KMS-11 (cell line): ENCODE measurements around the gene PLEKHA5.
"Not testable (repeated sequence)": the region's sequence is repeated elsewhere in the genome, so short reads cannot be mapped to it uniquely, and the experiment has no call there.

Experiments
- H2AFZ ChIP-seq: fragments of 200-600 bp; sonication (generic); 2 replicates; pipeline ENCODE4 v1.6.1; 2016; ENCODE audit warnings: antibody characterized with exemption, mixed run types, low read depth
- H3K27ac ChIP-seq: fragments of 200-600 bp; sonication (generic); 2 replicates; pipeline ENCODE4 v1.6.1; 2016; ENCODE audit warnings: mild to moderate bottlenecking, mixed run types
- H3K27me3 ChIP-seq: fragments of 200-600 bp; sonication (generic); 2 replicates; pipeline ENCODE4 v1.6.1; 2017; ENCODE audit warnings: mild to moderate bottlenecking, low read depth, mixed run types, moderate library complexity; ENCODE audit not compliant: insufficient read depth
- H3K36me3 ChIP-seq: fragments of 200-600 bp; sonication (generic); 2 replicates; pipeline ENCODE4 v1.6.1; 2017; ENCODE audit warnings: mild to moderate bottlenecking, mixed run types; ENCODE audit not compliant: insufficient read depth
- H3K4me1 ChIP-seq: fragments of 200-600 bp; sonication (generic); 2 replicates; pipeline ENCODE4 v1.6.1; 2016; ENCODE audit warnings: mild to moderate bottlenecking, low read depth, mixed run types; ENCODE audit not compliant: poor library complexity, severe bottlenecking
- H3K4me2 ChIP-seq: fragments of 200-600 bp; sonication (generic); 2 replicates; pipeline ENCODE4 v1.7.0; 2016; ENCODE audit warnings: mild to moderate bottlenecking, mixed run types
- H3K4me3 ChIP-seq: fragments of 200-600 bp; sonication (generic); IDR thresholded peaks from 2 replicates; pipeline ENCODE4 v1.6.1; 2017; ENCODE audit warnings: low read depth, low read length, mixed read lengths; ENCODE audit not compliant: insufficient read depth
- H3K79me2 ChIP-seq: fragments of 200-600 bp; sonication (generic); 2 replicates; pipeline ENCODE4 v1.6.1; 2016; ENCODE audit warnings: low read depth, mixed run types; ENCODE audit not compliant: insufficient read depth
- H3K9ac ChIP-seq: fragments of 200-600 bp; sonication (generic); 2 replicates; pipeline ENCODE4 v1.6.1; 2016; ENCODE audit warnings: mild to moderate bottlenecking, mixed run types
- H4K20me1 ChIP-seq: fragments of 200-600 bp; sonication (generic); 2 replicates; pipeline ENCODE4 v1.6.1; 2016; ENCODE audit warnings: mild to moderate bottlenecking, mixed run types; ENCODE audit not compliant: insufficient read depth
- CTCF ChIP-seq: fragments of 200-600 bp; sonication (generic); conservative IDR thresholded peaks from 2 replicates; pipeline ENCODE4 v1.6.1; 2017; ENCODE audit warnings: low read depth, mild to moderate bottlenecking, antibody characterized with exemption, low read length, moderate library complexity, mixed read lengths

Gene PLEKHA5

GRCh38 chr12:19084547-19084946, 45.0 kb upstream of the PLEKHA5 start:
- no peak overlapping the region for H3K4me3 ChIP-seq
- no peaks in the 10 kb centered on the region for H4K20me1 ChIP-seq
- H3K27ac ChIP-seq = no peak overlapping the region
- no peaks in the 10 kb centered on the region for H3K36me3 ChIP-seq
- H3K4me2 ChIP-seq = no peak overlapping the region
- no peak for TF ChIP-seq CTCF
- H3K79me2 ChIP-seq = no peaks in the 10 kb centered on the region
- no peaks in the 10 kb centered on the region for H3K27me3 ChIP-seq
- H2AFZ ChIP-seq = no peak overlapping the region
- H3K9ac ChIP-seq = no peak overlapping the region
- no peaks in the 10 kb centered on the region for H3K4me1 ChIP-seq

- no peaks in the 10 kb centered on the region for H3K36me3 ChIP-seq
- H3K4me2 ChIP-seq = no peak overlapping the region
- no peak overlapping the region for H2AFZ ChIP-seq
- H4K20me1 ChIP-seq = no peaks in the 10 kb centered on the region
- H3K79me2 ChIP-seq = no peaks in the 10 kb centered on the region
- no peak overlapping the region for H3K4me3 ChIP-seq
- H3K4me1 ChIP-seq = no peaks in the 10 kb centered on the region
- no peak overlapping the region for H3K9ac ChIP-seq
- TF ChIP-seq CTCF = no peak
- H3K27me3 ChIP-seq = no peaks in the 10 kb centered on the region
- no peak overlapping the region for H3K27ac ChIP-seq
Observed at GRCh38 chr12:19085090-19085489, 44.4 kb upstream of the PLEKHA5 start.

GRCh38 chr12:19088606-19089005, 40.9 kb upstream of the PLEKHA5 start:
- Histone ChIP-seq H3K4me2 (no peak overlapping the region), H3K27ac (no peak overlapping the region), H3K4me3 (no peak overlapping the region), H3K79me2 (no peaks in the 10 kb centered on the region), H3K27me3 (no peaks in the 10 kb centered on the region), H3K4me1 (no peaks in the 10 kb centered on the region), H2AFZ (no peak overlapping the region), H3K9ac (no peak overlapping the region), H4K20me1 (no peaks in the 10 kb centered on the region), H3K36me3 (no peaks in the 10 kb centered on the region)
- TF ChIP-seq CTCF = no peak

GRCh38 chr12:19092482-19092881, 37.1 kb upstream of the PLEKHA5 start:
- H4K20me1 ChIP-seq, H3K27ac ChIP-seq, H3K4me2 ChIP-seq, H2AFZ ChIP-seq, H3K9ac ChIP-seq, H3K36me3 ChIP-seq, H3K4me3 ChIP-seq, H3K4me1 ChIP-seq, H3K79me2 ChIP-seq, H3K27me3 ChIP-seq: not testable (repeated sequence)

GRCh38 chr12:19093218-19093617, 36.3 kb upstream of the PLEKHA5 start:
- Histone ChIP-seq H4K20me1 (no peaks in the 10 kb centered on the region), H3K79me2 (no peaks in the 10 kb centered on the region), H3K4me3 (no peak overlapping the region), H3K9ac (no peak overlapping the region), H2AFZ (no peak overlapping the region), H3K4me1 (no peaks in the 10 kb centered on the region), H3K27me3 (no peaks in the 10 kb centered on the region), H3K4me2 (no peak overlapping the region), H3K27ac (no peak overlapping the region), H3K36me3 (no peaks in the 10 kb centered on the region)
- no peak for TF ChIP-seq CTCF
